DND-41 (cell line): ENCODE data around the gene KCNMA1.

Source experiments
- ATAC-seq: fragments of 200-7000 bp; cut with Tn5 transposase; 3 replicates; pipeline ENCODE4 v1.9.1; 2021; ENCODE audit warnings: low read depth; ENCODE audit not compliant: insufficient read depth
- DNase-seq: peaks from one replicate; pipeline ENCODE4 v3.0.0-alpha.2; 2020
- H2AFZ ChIP-seq: 2 replicates; pipeline ENCODE4 v1.6.0; 2012; ENCODE audit warnings: low read depth, low read length
- H3K27ac ChIP-seq: 2 replicates; pipeline ENCODE4 v1.5.1; 2012; ENCODE audit warnings: low read length, inconsistent platforms
- H3K27me3 ChIP-seq: fragments of 200-600 bp; sonication (generic); 2 replicates; pipeline ENCODE4 v1.6.0; 2012; ENCODE audit warnings: low read length, mild to moderate bottlenecking, inconsistent platforms; ENCODE audit not compliant: insufficient read depth, poor library complexity
- H3K36me3 ChIP-seq: 2 replicates; pipeline ENCODE4 v1.5.1; 2012; ENCODE audit warnings: low read length, inconsistent platforms; ENCODE audit not compliant: insufficient read depth
- H3K4me1 ChIP-seq: 2 replicates; pipeline ENCODE4 v1.5.1; 2012; ENCODE audit warnings: mild to moderate bottlenecking, low read length; ENCODE audit not compliant: insufficient read depth
- H3K4me2 ChIP-seq: 2 replicates; pipeline ENCODE4 v1.6.0; 2012; ENCODE audit warnings: mild to moderate bottlenecking, moderate library complexity, low read length, inconsistent platforms; ENCODE audit not compliant: insufficient read depth
- H3K4me3 ChIP-seq, 2 experiments: fragments of 200-600 bp in 1 of 2; shearing (Covaris generic) in 1 of 2; 2 replicates each; pipeline ENCODE4 v1.5.1; 2012 to 2016; ENCODE audit warnings: inconsistent platforms in 2 of 2, low read length in 2 of 2, mild to moderate bottlenecking in 2 of 2, low read depth in 1 of 2, moderate library complexity in 1 of 2
- H3K79me2 ChIP-seq: 2 replicates; pipeline ENCODE4 v1.6.0; 2012; ENCODE audit warnings: low read length, inconsistent platforms; ENCODE audit not compliant: insufficient read depth
- H3K9ac ChIP-seq: 2 replicates; pipeline ENCODE4 v1.6.0; 2012; ENCODE audit warnings: low read depth, mild to moderate bottlenecking, inconsistent platforms, low read length, moderate library complexity
- H3K9me3 ChIP-seq: 2 replicates; pipeline ENCODE4 v1.5.1; 2012; ENCODE audit warnings: low read length, moderate library complexity, mild to moderate bottlenecking, inconsistent platforms; ENCODE audit not compliant: insufficient read depth, severe bottlenecking
- H4K20me1 ChIP-seq: 2 replicates; pipeline ENCODE4 v1.6.0; 2012; ENCODE audit warnings: low read length; ENCODE audit not compliant: insufficient read depth
- CTCF ChIP-seq: IDR thresholded peaks from 2 replicates; pipeline ENCODE4 v1.5.1; 2012; ENCODE audit warnings: borderline replicate concordance, low read length, moderate library complexity, mild to moderate bottlenecking; ENCODE audit not compliant: poor library complexity, severe bottlenecking; ENCODE audit errors: extremely low read depth
- EZH2 ChIP-seq: IDR thresholded peaks from 3 replicates; pipeline ENCODE4 v1.6.1; 2012; ENCODE audit warnings: borderline replicate concordance, low read depth, mild to moderate bottlenecking, moderate library complexity, low read length, inconsistent platforms; ENCODE audit not compliant: severe bottlenecking

The KCNMA1 gene

DNA sequence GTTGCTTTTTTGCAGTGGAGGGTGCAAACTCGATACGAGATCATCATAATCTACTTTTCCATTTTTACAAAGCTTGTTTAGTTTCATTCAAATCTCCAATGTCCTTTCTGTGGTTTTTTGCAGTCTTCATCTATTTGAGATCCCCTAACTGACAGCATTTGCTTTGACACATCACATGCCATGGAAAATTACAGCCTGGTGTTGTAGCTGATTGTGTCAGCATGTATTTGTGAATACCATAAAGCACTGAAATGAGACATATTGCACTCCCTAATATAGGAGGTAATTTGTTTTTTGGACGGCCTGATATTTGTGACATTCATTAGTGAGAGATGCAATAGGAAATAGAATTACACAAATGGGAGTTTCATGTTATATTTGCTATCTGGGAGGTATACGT is 620.8 kb downstream of the KCNMA1 start:
- Histone ChIP-seq H3K4me3 (no peak overlapping the region), H3K79me2 (no peaks in the 10 kb centered on the region), H4K20me1 (no peaks in the 10 kb centered on the region), H3K27me3 (no peaks in the 10 kb centered on the region), H2AFZ (no peak overlapping the region), H3K36me3 (no peaks in the 10 kb centered on the region), H3K27ac (no peak overlapping the region), H3K9me3 (no peaks in the 10 kb centered on the region), H3K4me1 (no peaks in the 10 kb centered on the region), H3K4me2 (no peak overlapping the region), H3K9ac (no peak overlapping the region)
- no peak for DNase-seq
- no peak for ATAC-seq
- TF ChIP-seq CTCF (no peak), EZH2 (no peak)

GRCh38 chr10:77016278-77016815 is 621.3 kb downstream of the KCNMA1 start:
- Histone ChIP-seq H3K9ac (no peak overlapping the region), H3K27ac (no peak overlapping the region), H3K4me3 (no peak overlapping the region), H4K20me1 (no peaks in the 10 kb centered on the region), H3K4me2 (no peak overlapping the region), H2AFZ (no peak overlapping the region), H3K4me1 (no peaks in the 10 kb centered on the region), H3K36me3 (no peaks in the 10 kb centered on the region), H3K27me3 (no peaks in the 10 kb centered on the region), H3K79me2 (no peaks in the 10 kb centered on the region), H3K9me3 (no peaks in the 10 kb centered on the region)
- DNase-seq (no peak), ATAC-seq (no peak)
- TF ChIP-seq CTCF (no peak), EZH2 (no peak)

- Histone ChIP-seq H3K9me3 (no peaks in the 10 kb centered on the region), H4K20me1 (no peaks in the 10 kb centered on the region), H2AFZ (no peak overlapping the region), H3K4me3 (no peak overlapping the region), H3K4me1 (no peaks in the 10 kb centered on the region), H3K4me2 (no peak overlapping the region), H3K9ac (no peak overlapping the region), H3K36me3 (no peaks in the 10 kb centered on the region), H3K27ac (no peak overlapping the region), H3K79me2 (no peaks in the 10 kb centered on the region), H3K27me3 (no peaks in the 10 kb centered on the region)
- TF ChIP-seq EZH2 (no peak), CTCF (no peak)
- DNase-seq (no peak), ATAC-seq (no peak)
Observed at GRCh38 chr10:77015360-77015759, 622.2 kb downstream of the KCNMA1 start.
